Forelimb muscle (tissue), 1 donor: Measurements from ENCODE around the gene PARN. TPM values are rescaled to one million over a fixed set of nuclear protein-coding genes. Genes with fewer than 3 reads are reported as not detected.
"Not testable (repeated sequence)": the region's sequence is repeated elsewhere in the genome, so short reads cannot be mapped to it uniquely, and the experiment has no call there.

Experiments used
- DNase-seq: peaks from one replicate; pipeline ENCODE4 v3.0.0-alpha.2; 2013; ENCODE audit warnings: low read depth
- polyA plus RNA-seq: library from polyadenylated mRNA; unstranded; fragments of 120-200 nt; gene quantifications from one replicate; pipeline ENCODE4 v1.2.1, GENCODE V29; 2013; ENCODE audit not compliant: insufficient read length

The PARN gene
- polyA plus RNA-seq, 1 donor, result 15.1 TPM

- DNase-seq, result no peak
These were observed 157.7 kb downstream of the PARN start for GRCh38 chr16:14472357-14472756.

- no peak for DNase-seq
These were observed 159.3 kb downstream of the PARN start for GRCh38 chr16:14470788-14471187.

DNA sequence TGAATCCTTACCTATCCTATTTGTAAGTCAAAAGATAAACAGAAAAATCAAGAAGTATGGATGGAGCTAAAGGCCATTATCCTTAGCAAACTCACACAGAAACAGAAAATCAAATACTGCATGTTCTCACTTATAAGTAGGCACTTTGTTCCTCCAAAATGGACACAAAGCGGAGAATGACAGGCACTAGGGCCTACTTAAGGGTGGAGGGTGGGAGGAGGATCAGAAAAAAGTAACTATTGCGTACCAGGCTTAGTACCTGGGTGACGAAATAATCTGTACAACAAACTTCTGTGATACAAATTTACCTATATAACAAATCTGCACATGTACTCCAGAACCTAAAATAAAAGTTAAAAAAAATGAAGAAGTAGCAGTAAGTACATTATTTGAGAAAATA, 164.3 kb downstream of the PARN start:
- no peak for DNase-seq

GRCh38 chr16:14464796-14465195, 165.3 kb downstream of the PARN start:
- DNase-seq, result no peak

DNA sequence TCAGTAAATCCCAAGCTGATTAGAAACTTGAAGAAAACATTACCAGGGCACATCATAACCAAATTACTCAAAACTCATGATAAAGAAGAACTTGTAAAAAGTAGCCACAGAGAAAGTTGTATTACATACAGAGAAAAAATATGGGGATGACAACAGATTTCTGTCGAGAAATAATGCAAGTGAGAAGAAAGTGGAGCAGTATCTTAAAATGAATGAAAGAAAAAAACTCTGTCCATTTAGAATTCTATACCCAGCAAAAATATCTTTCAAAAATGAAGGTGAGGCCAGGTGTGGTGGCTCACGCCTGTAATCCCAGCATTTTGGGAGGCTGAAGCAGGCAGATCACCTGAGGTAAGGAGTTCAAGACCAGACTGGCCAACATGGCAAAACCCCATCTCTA, 165.9 kb downstream of the PARN start:
- no peak for DNase-seq

GRCh38 chr16:14462811-14463210, 167.2 kb downstream of the PARN start:
- DNase-seq, result no peak

DNA sequence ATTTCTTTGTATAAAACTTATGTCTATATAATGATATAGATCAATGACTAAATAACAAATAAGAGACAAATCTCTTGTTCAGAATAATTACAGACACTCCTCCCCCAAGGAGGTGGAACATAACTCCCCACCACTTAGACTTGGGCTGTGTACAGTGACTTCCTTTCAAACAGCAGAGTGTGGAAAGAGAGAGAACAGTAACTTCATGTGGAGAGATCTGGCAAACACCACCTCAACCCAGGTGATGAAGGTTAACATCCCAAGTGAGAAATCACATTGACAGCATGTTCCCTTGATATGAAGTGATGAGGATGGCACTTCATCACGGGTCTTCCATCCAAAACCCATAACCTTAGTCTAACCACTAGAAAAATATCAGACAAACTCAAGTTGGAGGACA, 169.3 kb downstream of the PARN start:
- DNase-seq, result no peak

- no peak for DNase-seq
These were observed 171.5 kb downstream of the PARN start for GRCh38 chr16:14458576-14458975.

DNA sequence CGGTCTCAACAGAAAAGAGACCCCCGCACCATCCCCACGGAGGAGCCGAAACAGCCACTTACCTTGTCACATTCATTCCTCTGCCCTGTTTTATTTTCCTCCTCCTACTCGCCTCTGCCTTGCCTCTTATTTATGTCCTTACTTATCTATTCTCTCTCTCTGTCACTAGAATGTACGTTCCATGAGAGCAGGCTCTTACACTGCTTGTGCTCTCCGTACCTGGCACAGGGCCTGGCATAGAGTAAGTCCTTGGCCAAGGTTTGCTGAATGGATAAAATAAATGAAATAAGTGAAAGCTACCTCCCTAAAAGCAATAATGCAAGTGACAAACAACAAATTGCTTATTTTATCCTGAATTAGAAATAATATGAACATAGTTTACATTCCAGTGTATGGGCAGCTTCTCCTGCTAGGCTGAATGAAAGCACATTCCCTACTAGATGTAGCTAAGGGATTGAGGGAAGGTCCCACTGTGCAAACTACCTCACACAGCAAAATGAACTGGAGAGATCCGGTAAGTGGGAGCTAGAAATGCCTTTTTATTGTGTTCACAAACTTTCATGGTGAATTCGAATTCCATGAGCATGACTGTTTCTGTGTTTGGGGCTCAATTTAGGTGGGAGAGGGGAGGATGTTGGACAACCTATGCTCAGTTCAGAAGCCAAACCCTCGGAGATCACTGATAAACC, 173.1 kb downstream of the PARN start:
- no peak for DNase-seq

- no peak for DNase-seq
These were observed 174.5 kb downstream of the PARN start for GRCh38 chr16:14455573-14455972.

DNA sequence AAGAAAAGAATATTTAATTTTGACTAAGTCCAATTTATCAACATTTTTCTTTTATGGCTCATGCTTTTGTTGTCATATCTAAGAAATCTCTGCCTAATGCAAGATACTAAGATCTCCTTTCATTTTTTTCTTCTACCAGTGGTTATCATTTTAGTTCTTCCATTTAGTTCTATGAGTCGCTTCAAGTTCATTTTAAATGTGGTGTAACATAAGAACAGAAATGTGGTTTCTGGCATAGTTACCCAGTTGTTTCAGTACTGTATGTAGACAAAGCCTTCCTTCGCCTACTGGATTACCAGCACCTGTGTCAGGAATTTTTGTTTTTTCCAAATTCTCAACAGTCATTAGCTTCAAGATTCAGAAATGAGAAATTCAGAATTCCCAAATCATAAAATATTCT, 175.7 kb downstream of the PARN start:
- DNase-seq, result no peak

DNA sequence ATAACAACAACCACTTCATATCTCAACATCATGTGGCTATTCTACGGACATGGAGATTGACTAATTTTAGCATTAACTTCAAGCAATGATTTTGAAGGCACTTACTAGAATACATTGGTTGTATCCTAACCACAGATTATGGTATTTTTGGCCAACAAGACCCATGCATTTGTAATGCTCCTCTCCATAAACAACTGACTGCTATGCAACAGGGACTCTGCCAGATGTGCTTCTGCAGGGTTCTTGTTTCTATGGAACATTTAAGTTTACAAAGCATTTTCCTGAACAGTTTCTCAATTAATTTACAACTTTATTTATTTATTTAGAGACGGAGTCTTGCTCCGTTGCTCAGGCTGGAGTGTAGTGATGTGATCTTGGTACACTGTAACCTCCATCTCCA, 178.0 kb downstream of the PARN start:
- DNase-seq, result no peak

GRCh38 chr16:14450846-14451245, 179.2 kb downstream of the PARN start:
- no peak for DNase-seq

GRCh38 chr16:14449790-14450480, 180.1 kb downstream of the PARN start:
- DNase-seq, result no peak

DNA sequence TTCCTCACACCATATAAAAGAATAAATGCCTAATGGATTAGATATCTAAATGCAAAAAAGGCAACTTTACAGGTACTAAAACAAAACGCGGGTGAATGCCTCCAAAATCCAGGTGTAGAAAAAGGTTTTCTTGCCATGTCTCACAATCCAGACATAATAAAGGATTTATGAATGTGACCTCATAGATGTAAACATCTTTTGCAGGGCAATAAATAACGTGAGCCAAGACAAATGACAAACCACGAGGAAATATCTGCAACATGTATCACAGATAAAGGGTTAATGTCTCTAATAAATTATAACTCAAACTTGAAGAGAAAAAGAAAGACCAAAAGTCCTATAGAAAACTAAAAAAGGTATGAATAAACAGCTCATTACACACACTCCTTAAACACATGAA, 180.7 kb downstream of the PARN start:
- no peak for DNase-seq

GRCh38 chr16:14448879-14449278, 181.2 kb downstream of the PARN start:
- no peak for DNase-seq

DNA sequence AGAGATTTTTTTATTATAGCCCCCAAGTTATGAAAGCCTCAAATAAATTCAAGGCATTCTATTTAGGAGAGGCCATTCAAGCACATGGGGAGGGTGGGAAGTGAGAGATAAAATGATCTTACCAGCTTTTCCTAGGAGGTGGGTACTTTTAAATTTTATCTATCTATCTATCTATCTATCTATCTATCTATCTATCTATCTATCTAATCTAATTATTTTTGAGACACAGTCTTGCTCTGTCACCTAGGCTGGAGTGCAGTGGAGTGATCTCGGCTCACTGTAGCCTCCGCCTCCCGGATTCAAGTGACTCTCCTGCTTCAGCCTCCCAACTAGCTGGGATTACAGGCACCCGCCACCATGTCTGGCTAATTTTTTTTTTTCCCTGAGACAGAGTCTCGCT, 182.3 kb downstream of the PARN start:
- DNase-seq, result no peak

- DNase-seq, result no peak
These were observed 183.3 kb downstream of the PARN start for GRCh38 chr16:14446796-14447195.

- no peak for DNase-seq
These were observed 183.9 kb downstream of the PARN start for GRCh38 chr16:14445937-14446715.

DNA sequence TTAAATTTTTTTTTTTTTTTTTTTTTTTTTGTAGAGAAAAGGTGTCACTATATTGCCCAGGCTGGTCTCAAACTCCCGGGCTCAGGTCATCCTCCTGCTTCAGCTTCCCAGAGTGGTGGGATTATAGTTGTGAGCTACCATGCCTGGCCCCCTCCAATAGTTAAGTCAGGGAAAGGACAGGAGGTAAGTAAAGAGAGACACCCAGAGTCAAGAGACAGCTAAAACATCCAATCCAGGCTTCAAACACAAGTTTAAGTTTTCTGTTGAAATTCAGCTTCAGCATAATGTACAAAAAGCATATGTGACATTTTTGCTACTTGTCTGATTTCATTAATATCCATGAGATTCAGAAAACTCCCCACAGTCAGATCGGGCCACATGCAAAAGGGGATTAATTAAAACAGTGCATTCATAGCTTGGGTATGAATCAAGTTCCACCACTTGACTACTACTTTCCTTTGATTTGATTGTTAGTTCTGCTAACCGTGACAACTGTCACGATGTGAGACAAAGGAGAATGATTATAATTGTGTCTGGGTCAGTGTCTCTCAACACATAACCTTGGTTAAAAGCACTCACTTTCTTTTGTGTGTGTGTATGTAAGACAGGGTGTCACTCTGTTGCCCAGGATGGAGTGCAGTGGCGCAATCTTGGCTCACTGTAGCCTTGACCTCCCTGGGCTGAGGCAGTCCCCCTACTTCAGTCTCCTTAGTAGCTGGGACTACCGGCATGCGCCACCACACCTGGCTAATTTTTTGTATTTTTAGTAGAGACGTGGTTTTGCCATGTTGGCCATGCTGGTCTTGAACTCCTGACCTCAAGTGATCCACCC, 184.9 kb downstream of the PARN start:
- no peak for DNase-seq

GRCh38 chr16:14441533-14441932, 188.5 kb downstream of the PARN start:
- DNase-seq, result not testable (repeated sequence)

DNA sequence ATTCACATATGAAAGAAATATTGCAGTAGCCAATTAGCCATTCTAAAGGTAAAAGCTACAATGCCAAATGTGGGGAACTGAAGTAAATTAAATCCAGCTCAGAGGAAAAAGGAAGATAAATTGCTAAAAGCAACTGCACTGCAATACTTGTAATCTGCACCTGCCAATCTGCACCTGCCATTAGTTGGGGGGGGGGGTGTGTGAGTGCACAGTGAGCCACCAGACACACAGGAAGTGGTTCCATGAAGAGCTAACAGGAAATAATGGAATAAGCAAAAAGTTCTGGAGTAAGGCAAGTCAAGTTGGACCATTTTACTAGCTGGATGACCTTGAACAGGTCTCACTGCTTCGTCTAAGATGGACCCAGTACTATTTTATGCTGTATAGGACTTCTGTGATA, 191.8 kb downstream of the PARN start:
- DNase-seq, result no peak
